ENCODE measurements around the gene GPC6.
A peak's percentile ranks its signal among the peaks of the same experiment; 100 is the strongest.

GPC6 gene

GRCh38 chr13:93646245-93646644 lies 419.6 kb downstream of the GPC6 start:
- ChIA-PET POLR2A (no interaction called here), CTCF (no interaction called here)
- Histone ChIP-seq H3K4me1 (ENCODE audit: control insufficient read depth, insufficient read depth, low read length) (no peaks in the 10 kb centered on the region), H3K9me3 (ENCODE audit: control insufficient read depth, insufficient read depth, low read depth, low read length) (no peaks in the 10 kb centered on the region), H3K4me3 (ENCODE audit: low read depth, low read length) (no peak overlapping the region), H3K36me3 (ENCODE audit: control insufficient read depth in 2 of 2, insufficient read depth in 1 of 2, low read length in 2 of 2) (no peaks in the 10 kb centered on the region), H3K27ac (ENCODE audit: extremely low read depth, low read depth, low read length) (no peak overlapping the region)
- TF ChIP-seq ATF2 (tag by site-specific recombination; IDR thresholded peaks at IDR 0.05; ENCODE audit: low read depth) (0 out of 2 replicates have a peak, but pooled peaks have one; percentile 22), ZNF785 (tag by site-specific recombination; IDR thresholded peaks at IDR 0.05) (no peak)

DNA sequence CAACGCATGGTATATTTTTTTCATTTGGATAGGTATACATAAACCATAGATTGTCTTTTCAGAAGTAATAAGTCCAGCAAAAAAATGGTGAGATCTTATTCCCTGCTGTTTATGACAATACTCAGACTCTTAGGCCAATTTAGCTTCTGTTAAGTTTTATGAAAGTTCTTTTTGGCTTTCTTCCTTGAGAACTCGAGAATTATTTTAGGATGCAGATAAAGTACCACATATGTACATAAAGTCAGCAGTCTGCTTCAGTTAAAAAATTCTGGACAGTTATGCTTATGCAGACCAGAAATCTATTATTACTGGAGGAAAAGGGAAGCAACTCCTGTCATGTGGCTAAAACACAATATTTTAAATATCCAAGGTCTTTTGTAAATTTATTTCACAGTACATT lies 422.9 kb downstream of the GPC6 start:
- Histone ChIP-seq H3K4me1 (ENCODE audit: control insufficient read depth, insufficient read depth, low read length) (no peaks in the 10 kb centered on the region), H3K36me3 (ENCODE audit: control insufficient read depth in 2 of 2, insufficient read depth in 1 of 2, low read length in 2 of 2) (no peaks in the 10 kb centered on the region), H3K27ac (ENCODE audit: extremely low read depth, low read depth, low read length) (no peak overlapping the region), H3K4me3 (ENCODE audit: low read depth, low read length) (no peak overlapping the region), H3K9me3 (ENCODE audit: control insufficient read depth, insufficient read depth, low read depth, low read length) (no peaks in the 10 kb centered on the region)
- ChIA-PET CTCF (no interaction called here), POLR2A (no interaction called here)
- TF ChIP-seq ZNF623 (tag by site-specific recombination; IDR thresholded peaks at IDR 0.05), result no peak
- no peak for TF ChIP-seq ZNF132 (tag by site-specific recombination; IDR thresholded peaks at IDR 0.05; ENCODE audit: borderline replicate concordance)
- TF ChIP-seq ZNF280D (tag by site-specific recombination; IDR thresholded peaks at IDR 0.05), result no peak
- TF ChIP-seq GFI1B (tag by site-specific recombination; IDR thresholded peaks at IDR 0.05), result no peak

DNA sequence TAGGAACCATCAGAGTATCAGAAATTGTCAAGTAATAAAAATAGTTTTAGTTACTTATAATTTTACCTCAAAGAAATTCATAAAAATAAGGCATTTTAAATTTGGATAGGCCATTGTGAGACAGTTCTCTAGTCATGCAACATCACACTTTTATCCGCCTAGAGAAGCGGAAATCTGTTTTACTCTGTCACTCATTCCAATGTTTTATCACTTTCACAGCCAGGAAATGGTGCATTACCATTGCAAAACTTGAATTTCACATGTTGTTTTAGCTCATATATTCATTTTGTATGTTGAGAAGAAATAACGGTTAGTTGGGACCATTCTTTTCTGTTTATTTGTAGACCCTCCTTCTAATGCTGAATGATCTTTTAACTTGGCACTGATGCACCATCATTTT lies 427.2 kb downstream of the GPC6 start:
- Histone ChIP-seq H3K36me3 (ENCODE audit: control insufficient read depth in 2 of 2, insufficient read depth in 1 of 2, low read length in 2 of 2) (no peaks in the 10 kb centered on the region), H3K9me3 (ENCODE audit: control insufficient read depth, insufficient read depth, low read depth, low read length) (no peaks in the 10 kb centered on the region), H3K4me3 (ENCODE audit: low read depth, low read length) (no peak overlapping the region), H3K27ac (ENCODE audit: extremely low read depth, low read depth, low read length) (no peak overlapping the region), H3K4me1 (ENCODE audit: control insufficient read depth, insufficient read depth, low read length) (no peaks in the 10 kb centered on the region)
- POLR2A ChIA-PET, result no interaction called here
- CTCF ChIA-PET, result interaction anchor here (0.6 to 0.7 kb wide), 2 partner anchors 112 to 264 kb away, joined by 3 to 4 read pairs; no protein-coding TSS in a partner anchor
- no peak for TF ChIP-seq ZNF529 (tag by site-specific recombination; IDR thresholded peaks at IDR 0.05; ENCODE audit: insufficient replicate concordance)
- TF ChIP-seq ZNF701 (tag by site-specific recombination; IDR thresholded peaks at IDR 0.05), result no peak
- TF ChIP-seq ZNF37A (tag by site-specific recombination; IDR thresholded peaks at IDR 0.05), result no peak
- no peak for TF ChIP-seq ZNF146 (tag by site-specific recombination; IDR thresholded peaks at IDR 0.05)
- no peak for TF ChIP-seq ZNF560 (tag by site-specific recombination; IDR thresholded peaks at IDR 0.05; ENCODE audit: borderline replicate concordance)
- no peak for TF ChIP-seq MEIS1 (CRISPR knock-in tag; IDR thresholded peaks at IDR 0.05; ENCODE audit: borderline replicate concordance)
- no peak for TF ChIP-seq ATF2 (tag by site-specific recombination; IDR thresholded peaks at IDR 0.05; ENCODE audit: low read depth)
- TF ChIP-seq TCF7L2 (IDR thresholded peaks at IDR 0.05; ENCODE audit: borderline replicate concordance, low read depth, low read length), result no peak
- no peak for TF ChIP-seq ZNF571 (tag by site-specific recombination; IDR thresholded peaks at IDR 0.05)
